DND-41 (cell line): ENCODE results near the gene VAC14.

Source experiments
- ATAC-seq: fragments of 200-7000 bp; cut with Tn5 transposase; 3 replicates; pipeline ENCODE4 v1.9.1; 2021; ENCODE audit warnings: low read depth; ENCODE audit not compliant: insufficient read depth
- DNase-seq: peaks from one replicate; pipeline ENCODE4 v3.0.0-alpha.2; 2020
- H2AFZ ChIP-seq: 2 replicates; pipeline ENCODE4 v1.6.0; 2012; ENCODE audit warnings: low read depth, low read length
- H3K27ac ChIP-seq: 2 replicates; pipeline ENCODE4 v1.5.1; 2012; ENCODE audit warnings: low read length, inconsistent platforms
- H3K27me3 ChIP-seq: fragments of 200-600 bp; sonication (generic); 2 replicates; pipeline ENCODE4 v1.6.0; 2012; ENCODE audit warnings: low read length, mild to moderate bottlenecking, inconsistent platforms; ENCODE audit not compliant: insufficient read depth, poor library complexity
- H3K36me3 ChIP-seq: 2 replicates; pipeline ENCODE4 v1.5.1; 2012; ENCODE audit warnings: low read length, inconsistent platforms; ENCODE audit not compliant: insufficient read depth
- H3K4me1 ChIP-seq: 2 replicates; pipeline ENCODE4 v1.5.1; 2012; ENCODE audit warnings: mild to moderate bottlenecking, low read length; ENCODE audit not compliant: insufficient read depth
- H3K4me2 ChIP-seq: 2 replicates; pipeline ENCODE4 v1.6.0; 2012; ENCODE audit warnings: mild to moderate bottlenecking, moderate library complexity, low read length, inconsistent platforms; ENCODE audit not compliant: insufficient read depth
- H3K4me3 ChIP-seq, 2 experiments: fragments of 200-600 bp in 1 of 2; shearing (Covaris generic) in 1 of 2; 2 replicates each; pipeline ENCODE4 v1.5.1; 2012 to 2016; ENCODE audit warnings: inconsistent platforms in 2 of 2, low read length in 2 of 2, mild to moderate bottlenecking in 2 of 2, low read depth in 1 of 2, moderate library complexity in 1 of 2
- H3K79me2 ChIP-seq: 2 replicates; pipeline ENCODE4 v1.6.0; 2012; ENCODE audit warnings: low read length, inconsistent platforms; ENCODE audit not compliant: insufficient read depth
- H3K9ac ChIP-seq: 2 replicates; pipeline ENCODE4 v1.6.0; 2012; ENCODE audit warnings: low read depth, mild to moderate bottlenecking, inconsistent platforms, low read length, moderate library complexity
- H3K9me3 ChIP-seq: 2 replicates; pipeline ENCODE4 v1.5.1; 2012; ENCODE audit warnings: low read length, moderate library complexity, mild to moderate bottlenecking, inconsistent platforms; ENCODE audit not compliant: insufficient read depth, severe bottlenecking
- H4K20me1 ChIP-seq: 2 replicates; pipeline ENCODE4 v1.6.0; 2012; ENCODE audit warnings: low read length; ENCODE audit not compliant: insufficient read depth
- EZH2 ChIP-seq: IDR thresholded peaks from 3 replicates; pipeline ENCODE4 v1.6.1; 2012; ENCODE audit warnings: borderline replicate concordance, low read depth, mild to moderate bottlenecking, moderate library complexity, low read length, inconsistent platforms; ENCODE audit not compliant: severe bottlenecking
- TF ChIP-seq, protein P1 (sequence below): IDR thresholded peaks from 2 replicates; pipeline ENCODE4 v1.5.1; 2012; ENCODE audit warnings: borderline replicate concordance, low read length, moderate library complexity, mild to moderate bottlenecking; ENCODE audit not compliant: poor library complexity, severe bottlenecking; ENCODE audit errors: extremely low read depth

VAC14 gene

DNA sequence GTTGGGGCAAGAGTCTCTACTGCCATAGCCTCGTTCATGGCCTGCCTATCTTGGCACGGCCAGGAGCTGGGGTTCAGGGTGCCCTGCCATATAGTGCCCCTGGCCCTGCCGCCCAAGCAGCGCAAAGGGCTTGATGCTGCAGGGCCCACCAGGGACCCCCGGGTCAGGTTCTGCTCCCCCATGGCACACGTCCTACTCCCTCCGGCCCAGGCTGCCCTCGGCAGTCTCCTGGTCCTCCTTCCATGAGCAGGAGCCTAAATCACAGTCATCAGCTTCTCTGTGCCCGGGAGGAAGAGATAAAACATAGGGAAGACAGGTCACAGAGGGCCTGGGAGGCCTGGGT lies 59.2 kb downstream of the VAC14 start:
- DNase-seq = no peak

DNA sequence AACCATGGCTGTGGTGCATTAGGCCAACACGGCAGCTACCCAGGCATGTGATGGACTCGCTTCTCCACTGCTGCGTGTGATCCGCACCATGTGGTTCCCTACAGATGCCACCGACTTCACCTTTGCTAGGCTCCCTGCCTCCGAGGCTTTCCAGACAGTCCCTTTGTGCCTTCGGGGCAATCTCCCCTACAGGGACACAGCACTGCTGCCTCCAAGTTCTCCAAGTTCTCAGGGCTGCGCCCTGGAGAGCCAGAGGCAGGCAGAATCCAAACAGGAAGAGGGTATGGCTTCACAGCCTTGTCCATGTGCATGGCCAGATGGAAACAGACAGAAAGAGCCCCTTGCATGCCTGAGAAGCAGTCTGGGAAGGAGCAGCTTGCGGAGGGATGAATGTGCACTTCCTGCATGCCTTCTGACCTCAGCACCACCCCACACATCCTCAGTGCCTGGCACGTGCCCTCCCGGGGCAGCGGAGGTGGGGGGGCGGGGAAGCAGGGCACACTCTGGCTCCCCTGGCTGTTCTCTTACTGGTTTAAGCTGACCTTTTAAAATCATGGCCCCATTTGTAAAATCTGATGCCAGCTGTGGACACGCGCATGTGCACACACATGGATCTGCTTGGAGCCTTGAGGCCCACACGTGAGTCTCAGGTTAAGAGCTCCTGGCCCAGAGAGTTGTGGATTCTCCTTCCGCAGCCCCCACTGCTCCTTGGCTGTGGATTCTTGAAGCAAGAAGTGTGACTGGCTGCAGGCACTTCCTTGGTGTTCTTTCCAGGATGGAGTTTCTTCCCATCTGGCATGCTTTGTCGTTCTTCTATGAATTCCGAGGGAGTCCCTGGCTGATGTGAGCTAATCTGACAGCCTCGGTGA lies 59.8 kb downstream of the VAC14 start:
- no peaks in the 10 kb centered on the region for H3K79me2 ChIP-seq
- H3K4me1 ChIP-seq = no peaks in the 10 kb centered on the region
- H3K27ac ChIP-seq = no peak overlapping the region
- H3K27me3 ChIP-seq = no peaks in the 10 kb centered on the region
- H2AFZ ChIP-seq = no peak overlapping the region
- TF ChIP-seq EZH2 = no peak
- TF ChIP-seq, protein P1, sequence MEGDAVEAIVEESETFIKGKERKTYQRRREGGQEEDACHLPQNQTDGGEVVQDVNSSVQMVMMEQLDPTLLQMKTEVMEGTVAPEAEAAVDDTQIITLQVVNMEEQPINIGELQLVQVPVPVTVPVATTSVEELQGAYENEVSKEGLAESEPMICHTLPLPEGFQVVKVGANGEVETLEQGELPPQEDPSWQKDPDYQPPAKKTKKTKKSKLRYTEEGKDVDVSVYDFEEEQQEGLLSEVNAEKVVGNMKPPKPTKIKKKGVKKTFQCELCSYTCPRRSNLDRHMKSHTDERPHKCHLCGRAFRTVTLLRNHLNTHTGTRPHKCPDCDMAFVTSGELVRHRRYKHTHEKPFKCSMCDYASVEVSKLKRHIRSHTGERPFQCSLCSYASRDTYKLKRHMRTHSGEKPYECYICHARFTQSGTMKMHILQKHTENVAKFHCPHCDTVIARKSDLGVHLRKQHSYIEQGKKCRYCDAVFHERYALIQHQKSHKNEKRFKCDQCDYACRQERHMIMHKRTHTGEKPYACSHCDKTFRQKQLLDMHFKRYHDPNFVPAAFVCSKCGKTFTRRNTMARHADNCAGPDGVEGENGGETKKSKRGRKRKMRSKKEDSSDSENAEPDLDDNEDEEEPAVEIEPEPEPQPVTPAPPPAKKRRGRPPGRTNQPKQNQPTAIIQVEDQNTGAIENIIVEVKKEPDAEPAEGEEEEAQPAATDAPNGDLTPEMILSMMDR = no peak
- no peak for DNase-seq
- no peak overlapping the region for H3K4me3 ChIP-seq
- peaks cover 58% of the 10 kb centered on the region for H3K36me3 ChIP-seq
- H3K9ac ChIP-seq = no peak overlapping the region
- no peak for ATAC-seq
- H4K20me1 ChIP-seq = peaks cover 7% of the 10 kb centered on the region
- no peak overlapping the region for H3K4me2 ChIP-seq
- no peaks in the 10 kb centered on the region for H3K9me3 ChIP-seq

More for the DNA sequence above, 59.2 kb downstream of the VAC14 start:
- TF ChIP-seq, protein P1 = no peak
- no peak for TF ChIP-seq EZH2
- no peaks in the 10 kb centered on the region for H3K9me3 ChIP-seq
- no peaks in the 10 kb centered on the region for H3K27me3 ChIP-seq
- no peak overlapping the region for H3K4me2 ChIP-seq
- H3K9ac ChIP-seq = no peak overlapping the region
- H2AFZ ChIP-seq = no peak overlapping the region
- peaks cover 7% of the 10 kb centered on the region for H4K20me1 ChIP-seq
- H3K27ac ChIP-seq = no peak overlapping the region
- ATAC-seq = no peak
- no peak overlapping the region for H3K4me3 ChIP-seq
- H3K4me1 ChIP-seq = no peaks in the 10 kb centered on the region
- H3K36me3 ChIP-seq = peaks cover 58% of the 10 kb centered on the region
- H3K79me2 ChIP-seq = no peaks in the 10 kb centered on the region

DNA sequence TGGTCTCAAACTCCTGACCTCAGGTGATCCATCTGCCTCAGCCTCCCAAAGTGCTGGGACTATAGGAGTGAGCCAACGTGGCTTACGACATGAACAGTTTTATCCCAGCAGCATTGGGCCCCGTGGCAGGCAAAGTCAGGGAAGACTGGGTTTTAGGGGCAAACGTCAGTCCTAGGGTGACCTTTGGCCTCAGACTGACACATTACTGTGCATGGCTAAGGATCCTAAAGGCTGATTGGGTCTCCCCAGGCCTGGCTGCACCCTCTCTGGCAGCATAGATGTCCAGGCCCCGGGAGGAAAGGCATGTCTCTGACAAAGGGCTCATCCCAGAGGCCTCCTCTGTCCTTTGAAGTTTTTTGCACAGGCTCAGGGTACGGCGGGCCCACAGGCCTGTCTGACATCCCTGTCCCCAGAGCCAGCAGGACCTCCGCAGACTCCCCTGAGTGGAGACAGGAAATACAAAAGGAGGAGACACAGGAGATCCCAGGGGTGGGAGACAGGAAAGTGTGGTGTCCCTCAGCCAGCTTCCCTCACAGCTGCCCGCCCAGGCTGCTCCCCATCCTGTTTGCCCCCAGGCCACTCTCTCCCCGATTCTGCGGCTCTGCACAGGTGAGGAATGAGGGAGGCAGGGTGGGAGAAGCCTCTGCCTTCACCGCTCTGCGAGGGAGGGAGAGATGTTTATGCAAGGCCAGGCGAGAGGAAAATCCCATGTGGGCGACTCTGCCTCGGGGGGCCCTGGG lies 60.6 kb downstream of the VAC14 start:
- Histone ChIP-seq H3K4me2 (no peak overlapping the region), H3K27me3 (no peaks in the 10 kb centered on the region), H3K4me3 (no peak overlapping the region), H3K79me2 (no peaks in the 10 kb centered on the region), H3K36me3 (peaks cover 58% of the 10 kb centered on the region), H3K9me3 (no peaks in the 10 kb centered on the region), H4K20me1 (peaks cover 7% of the 10 kb centered on the region), H3K4me1 (no peaks in the 10 kb centered on the region), H2AFZ (no peak overlapping the region), H3K9ac (no peak overlapping the region), H3K27ac (no peak overlapping the region)
- ATAC-seq (no peak), DNase-seq (no peak)
- no peak for TF ChIP-seq EZH2
- TF ChIP-seq, protein P1 = no peak
